ENCODE measurements around the gene RC3H2. TPM values are rescaled to one million over a fixed set of nuclear protein-coding genes. Genes with fewer than 3 reads are reported as not detected.

The RC3H2 gene
- total and polyA plus RNA-seq, 2 of the 13 experiments (the other 11 are each of a cell fraction or from before 2014, with no cell fraction given) = 21.0 to 36.4 TPM

- ChIA-PET CTCF (ENCODE audit: low intra/inter-chr PET ratio, low total read pairs) (no interaction called here), POLR2A (interaction anchor here (0.6 to 5.2 kb wide), 26 partner anchors 9 to 676 kb away, joined by 3 to 107 read pairs (median 4); partner anchors contain the start of genes MRRF, PDCL, RBM18 and RC3H2)
- peaks cover 0 to 10% of the 10 kb centered on the region in 2 experiments; a peak in 3 of 5 replicates for H3K36me3 ChIP-seq (replicated peaks in 1 of 2; ENCODE audit: control insufficient read depth in 1 of 2, insufficient read depth in 2 of 2, low read length in 2 of 2)
- no TSS peak for BruUV-seq (replicated peaks)
- peak within 1 kb of the TSS; percentile 81 for H3K9ac ChIP-seq (ENCODE audit: insufficient read depth, low read depth, low read length)
- peaks cover 0 to 3% of the 10 kb centered on the region in 2 experiments; a peak in 1 of 5 replicates for H3K27me3 ChIP-seq (ENCODE audit: control insufficient read depth in 1 of 2, insufficient read depth in 2 of 2, low read length in 2 of 2)
- peak within 1 kb of the TSS; percentile 78 to 97 (median 90) for H3K4me3 ChIP-seq (replicated peaks in 1 of 3; ENCODE audit: insufficient read depth in 1 of 3, low read depth in 2 of 3, low read length in 3 of 3)
- in situ Hi-C loops (cut with HindIII; ENCODE audit: extremely low pct_ligation_motif_present, low pct_unique_long_range_greater_than_20kb) (no loop called here), intact Hi-C loops (cut with micrococcal nuclease; ENCODE audit: unreplicated experiment) (loop anchor here (10.0 kb wide), 1 partner anchor 54 kb away; no protein-coding TSS in a partner anchor)
- no peaks in the 10 kb centered on the region for H4K20me1 ChIP-seq (ENCODE audit: insufficient read depth, low read length)
- DNase-seq (ENCODE audit: low spot score) = peak; percentile 97
- FAIRE-seq = peak; percentile 42
- peak; percentile 96 for ATAC-seq
- peak within 1 kb of the TSS; percentile 84 for H3K4me2 ChIP-seq (ENCODE audit: low read depth, low read length)
- peak within 1 kb of the TSS; percentile 77 for H3K27ac ChIP-seq (ENCODE audit: extremely low read length, insufficient read depth, low read length)
- no peaks in the 10 kb centered on the region for H3K9me3 ChIP-seq (ENCODE audit: low read length)
- H3K4me1 ChIP-seq (ENCODE audit: insufficient read depth, low read length) = peaks cover 65% of the 10 kb centered on the region
- no peak within 1 kb of the TSS for H2AFZ ChIP-seq (ENCODE audit: low read length)
- peaks cover 48% of the 10 kb centered on the region for H3K79me2 ChIP-seq (ENCODE audit: insufficient read depth, low read length)
- WGBS (ENCODE audit: low lambda C conversion rate) = 0% methylated on average over 5 of the region's 54 CpGs
- peak; percentile 74; the same call in 1 of the 2 replicates for TF ChIP-seq KDM5A (IDR thresholded peaks at IDR 0.05; ENCODE audit: borderline replicate concordance, low read length)
- TF ChIP-seq NR1H2 (CRISPR knock-in tag; IDR thresholded peaks at IDR 0.05; ENCODE audit: borderline replicate concordance, low read depth) = no peak
- peak; percentile 70; the same call in 1 of the 2 replicates for TF ChIP-seq DMAP1 (CRISPR knock-in tag; IDR thresholded peaks at IDR 0.05)
- TF ChIP-seq ZNF275 (CRISPR knock-in tag; IDR thresholded peaks at IDR 0.05; ENCODE audit: borderline replicate concordance) = peak; percentile 88; the same call in 1 of the 2 replicates
- peak; percentile 34 for TF ChIP-seq ELF3 (CRISPR knock-in tag; IDR thresholded peaks at IDR 0.05)
- no peak for TF ChIP-seq ZNF737 (CRISPR knock-in tag; IDR thresholded peaks at IDR 0.05; ENCODE audit: borderline replicate concordance)
- TF ChIP-seq NFIC (IDR thresholded peaks at IDR 0.05; ENCODE audit: low read length) = no peak
- 0 out of 2 replicates have a peak, but pooled peaks have one; percentile 40 for TF ChIP-seq MEIS2 (CRISPR knock-in tag; IDR thresholded peaks at IDR 0.05)
- no peak for TF ChIP-seq ONECUT2 (CRISPR knock-in tag; IDR thresholded peaks at IDR 0.05)
- no peak for TF ChIP-seq HMGXB3 (CRISPR knock-in tag; IDR thresholded peaks at IDR 0.05; ENCODE audit: borderline replicate concordance)
- TF ChIP-seq MBNL3 (CRISPR knock-in tag; conservative IDR thresholded peaks at IDR 0.05) = no peak
- no peak for TF ChIP-seq KDM4B (CRISPR knock-in tag; IDR thresholded peaks at IDR 0.05)
- no peak; the same call in 1 of the 2 replicates for TF ChIP-seq MEIS1 (CRISPR knock-in tag; IDR thresholded peaks at IDR 0.05; ENCODE audit: borderline replicate concordance)
- no peak for TF ChIP-seq PCBP2 (optimal IDR thresholded peaks at IDR 0.05; ENCODE audit: low read depth, low read length, poor library complexity, severe bottlenecking)
- TF ChIP-seq ZUFSP (CRISPR knock-in tag; IDR thresholded peaks at IDR 0.05; ENCODE audit: borderline replicate concordance) = no peak
- TF ChIP-seq ZNF841 (CRISPR knock-in tag; IDR thresholded peaks at IDR 0.05; ENCODE audit: borderline replicate concordance) = no peak
Observed at GRCh38 chr9:122940749-122941581, 35.8 kb upstream of the RC3H2 start, which contains the start of gene RABGAP1. Gene RABGAP1, plus strand, starts transcription at chr9:122941020. Its CDS starts 16,040 bp downstream, at chr9:122957060.
